ENCODE data around the gene RNF20.

RNF20 gene

DNA sequence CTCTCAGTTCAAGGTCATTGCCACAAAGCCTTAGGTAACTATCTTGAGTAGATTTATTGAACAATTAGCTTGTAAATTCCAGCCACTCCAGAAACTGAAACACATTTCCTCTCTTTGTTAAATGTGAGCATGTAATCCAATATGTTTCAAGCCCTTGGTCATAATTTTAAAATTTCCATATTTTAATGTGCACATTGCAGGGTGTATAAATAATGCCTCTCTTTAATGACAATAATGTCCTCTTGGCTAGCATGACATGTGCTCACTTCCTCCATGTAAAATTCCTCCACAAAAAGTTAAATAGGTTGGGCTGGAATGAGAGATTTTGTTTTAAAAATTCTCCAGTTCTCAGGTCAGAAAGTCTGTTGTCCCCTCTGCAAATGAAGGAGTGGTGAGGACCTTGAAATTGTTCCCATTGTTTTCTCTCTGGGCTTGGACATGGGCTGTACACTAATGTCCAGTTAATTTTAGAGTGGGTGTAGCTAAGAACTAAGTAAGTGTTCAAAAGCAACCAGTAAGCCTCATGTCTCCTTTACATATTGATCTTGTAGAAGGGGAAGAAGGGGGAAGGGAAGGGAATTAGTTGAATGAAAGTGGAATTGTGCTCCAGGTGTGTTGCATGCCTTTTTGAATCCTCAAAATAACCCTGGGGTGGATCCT lies 58.3 kb downstream of the RNF20 start:
- no peak for DNase-seq

DNA sequence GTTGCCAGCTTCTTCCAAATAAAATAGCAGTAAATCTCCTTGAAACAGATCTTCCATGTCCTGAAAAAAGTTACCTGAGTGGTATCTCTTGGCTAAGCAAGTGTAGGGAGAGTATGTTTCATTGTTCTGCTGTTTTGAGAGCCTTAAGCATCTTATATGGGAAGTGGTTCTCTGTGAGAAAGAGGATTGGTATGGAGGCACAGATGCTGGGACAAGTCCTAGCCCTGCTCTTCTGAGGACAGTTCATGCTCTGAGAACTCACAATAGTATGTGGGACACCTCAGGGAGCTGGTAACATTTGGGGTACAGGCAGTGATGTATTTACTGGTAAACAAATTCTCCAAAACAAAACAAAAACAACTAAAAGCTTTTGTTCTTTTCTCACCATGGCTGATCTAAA lies 59.1 kb downstream of the RNF20 start:
- DNase-seq, result no peak

DNA sequence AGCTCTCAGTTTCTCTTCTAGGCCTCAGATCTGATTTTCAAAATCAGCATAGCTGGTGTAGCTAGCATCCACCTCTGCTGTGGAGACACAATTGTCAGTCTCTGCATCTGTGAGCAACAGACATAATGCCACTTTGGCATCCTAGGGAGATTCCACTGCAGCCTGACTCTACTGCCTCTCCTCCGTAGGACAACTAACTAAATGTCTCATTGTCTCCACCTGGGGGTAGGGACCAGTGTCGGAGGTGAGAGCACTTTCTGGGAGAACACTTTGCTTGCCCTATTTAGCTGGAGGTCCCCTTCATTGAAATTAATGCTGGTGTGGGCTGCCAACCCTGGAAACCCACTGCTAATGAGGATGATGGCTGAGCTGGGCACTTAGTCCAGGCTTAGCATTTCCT lies 59.7 kb downstream of the RNF20 start:
- DNase-seq, result no peak

DNA sequence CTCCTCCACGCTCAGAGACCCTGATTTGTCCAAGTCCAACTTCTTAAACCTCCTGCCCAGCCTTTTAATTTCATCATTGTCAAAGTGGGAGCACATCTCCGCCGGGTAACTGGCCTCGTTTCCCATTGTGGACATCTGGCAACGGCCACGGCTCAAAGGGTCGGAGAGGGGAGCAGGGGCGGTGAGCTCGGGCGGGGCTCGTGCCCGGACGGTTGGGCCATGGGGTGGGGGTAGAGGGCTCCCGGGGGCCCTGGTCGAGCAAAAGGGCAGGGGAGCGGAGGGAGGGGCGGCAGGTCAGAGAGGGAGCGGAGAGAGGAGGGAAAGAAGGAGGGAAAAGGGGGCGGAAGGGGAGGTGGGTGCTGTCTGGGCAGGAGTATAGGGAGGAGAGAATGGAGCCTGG lies 61.1 kb downstream of the RNF20 start, which contains the start of gene PPP3R2:
Gene PPP3R2 (minus strand): TSS at position 174 of the 400 bp plus-strand sequence. CDS start 48 bp downstream, at position 126.
- no peak for DNase-seq

DNA sequence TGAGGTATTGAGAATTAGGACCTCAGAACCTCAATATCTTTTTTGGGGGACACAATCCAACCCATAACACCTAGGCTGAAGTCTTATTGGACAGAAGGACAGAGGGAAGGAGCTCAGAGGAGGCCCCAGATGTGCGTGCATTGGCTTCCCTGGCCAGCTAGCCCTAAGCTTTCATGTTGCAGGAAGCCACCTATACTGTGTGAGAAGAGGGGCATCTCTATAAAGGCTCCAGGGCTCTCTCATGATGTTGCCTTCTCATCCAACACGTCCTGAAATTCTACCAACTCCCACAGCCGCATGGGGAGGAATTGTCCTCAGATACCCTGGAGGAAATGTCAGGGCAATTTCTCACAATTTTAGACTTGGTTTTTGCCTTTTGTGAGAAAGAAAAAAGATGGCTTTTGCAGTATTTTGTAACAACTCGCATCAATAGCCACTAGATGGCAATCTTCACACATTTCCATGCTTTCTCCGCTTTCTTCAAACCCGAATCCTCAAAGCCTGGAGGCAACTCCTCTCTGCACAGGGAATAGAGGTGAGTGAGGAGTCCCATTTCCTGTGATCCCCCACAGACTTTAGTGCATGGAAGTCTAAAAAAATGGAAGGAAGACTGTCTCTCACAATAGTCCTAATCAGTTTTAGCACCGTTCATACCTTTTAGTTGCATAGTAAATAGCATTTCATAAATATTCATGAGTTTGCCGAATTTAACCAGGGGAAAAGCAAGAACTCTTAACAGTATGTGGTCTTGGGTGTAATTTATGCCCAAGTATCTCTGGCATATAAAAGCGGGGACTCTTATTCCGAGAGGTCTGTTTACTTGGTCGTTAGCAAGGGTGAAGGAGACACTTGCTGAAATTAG lies 68.5 kb downstream of the RNF20 start:
- peak; percentile 6 for DNase-seq

DNA sequence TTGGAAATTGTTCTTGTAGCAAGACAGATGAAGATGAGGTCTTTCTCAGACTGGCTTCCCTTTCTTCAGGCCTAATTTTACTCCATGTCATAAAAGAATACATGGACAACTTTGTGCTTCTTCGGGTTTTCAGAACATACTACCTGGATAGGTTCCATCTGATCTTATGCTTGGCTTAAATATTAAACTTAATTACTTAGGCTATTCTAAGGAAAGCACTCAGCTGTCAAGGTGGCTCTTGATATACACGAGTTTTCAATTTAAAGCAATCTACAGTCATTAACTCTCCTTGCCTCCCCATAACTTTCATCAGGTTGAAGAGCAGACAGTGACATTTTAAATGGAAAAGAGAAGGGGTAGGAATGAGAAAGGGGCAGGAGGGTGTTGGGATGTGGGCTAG lies 70.6 kb downstream of the RNF20 start:
- DNase-seq, result no peak

DNA sequence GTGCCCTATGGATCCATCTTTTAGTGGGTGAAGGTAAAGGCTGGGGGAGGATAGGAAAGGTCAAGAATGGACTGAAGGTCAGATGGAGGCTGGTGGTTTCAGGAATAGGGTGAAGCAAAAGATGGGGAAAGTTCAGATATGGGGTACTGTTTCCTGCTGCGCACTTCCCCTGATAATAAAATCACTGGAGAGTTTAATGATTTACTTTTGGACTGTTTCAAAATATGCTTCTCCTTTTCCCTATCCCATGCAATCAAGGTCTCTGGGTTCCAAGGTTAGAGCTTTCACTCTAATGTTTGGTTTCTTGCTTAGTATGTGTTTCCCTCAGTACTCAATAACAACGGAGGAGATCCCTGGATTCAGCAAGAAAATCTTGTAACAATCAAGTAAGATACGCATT lies 71.9 kb downstream of the RNF20 start:
- no peak for DNase-seq
